ENCODE measurements around the gene IL4R. TPM values are rescaled to one million over a fixed set of nuclear protein-coding genes. Genes with fewer than 3 reads are reported as not detected.
A peak's percentile ranks its signal among the peaks of the same experiment; 100 is the strongest.

Gene IL4R
- total RNA-seq, 4 donors from 2014 or later, result 84.9 to 97.9 (median 89.8) TPM

- WGBS, 2 donors, result 43 to 79% methylated on average over 1 to 4 of the region's 9 CpGs
- Histone ChIP-seq H3K4me1 (peaks cover 0 to 27% (median 11%) of the 10 kb centered on the region in 3 donors), H3K36me3 (peaks cover 52 to 100% (median 90%) of the 10 kb centered on the region in 3 donors), H3K27ac (peak overlapping the region in 3 of 4 donors; percentile 64 to 69 (median 64)), H3K27me3 (no peaks in the 10 kb centered on the region), H3K9me3 (no peaks in the 10 kb centered on the region), H3K4me3 (no peak overlapping the region)
- no peak for DNase-seq
- TF ChIP-seq CTCF (IDR thresholded peaks at IDR 0.05) (no peak), POLR2A (IDR thresholded peaks at IDR 0.05) (no peak)
- intact Hi-C loops (cut with DNase I), result no loop called here
These were observed 34.3 kb downstream of the IL4R start for GRCh38 chr16:27347930-27348685.

- DNase-seq, result no peak
- WGBS, 2 donors, result 97 to 100% methylated on average over 3 of the region's 3 CpGs
- peaks cover 53 to 100% (median 89%) of the 10 kb centered on the region in 3 donors for H3K36me3 ChIP-seq
- intact Hi-C loops (cut with DNase I), result no loop called here
- TF ChIP-seq POLR2A (IDR thresholded peaks at IDR 0.05) (no peak), CTCF (IDR thresholded peaks at IDR 0.05) (no peak)
- no peak overlapping the region for H3K4me3 ChIP-seq
- no peaks in the 10 kb centered on the region for H3K27me3 ChIP-seq
- H3K27ac ChIP-seq, result no peak overlapping the region
- no peaks in the 10 kb centered on the region for H3K9me3 ChIP-seq
- peaks cover 0 to 27% (median 11%) of the 10 kb centered on the region in 3 donors for H3K4me1 ChIP-seq
These were observed 35.5 kb downstream of the IL4R start for GRCh38 chr16:27349276-27349675.

GRCh38 chr16:27350006-27350405, 36.2 kb downstream of the IL4R start:
- no peaks in the 10 kb centered on the region for H3K27me3 ChIP-seq
- peaks cover 0 to 27% (median 11%) of the 10 kb centered on the region in 3 donors for H3K4me1 ChIP-seq
- WGBS, 2 donors, result 76% methylated on average over 3 of the region's 3 CpGs
- no peak overlapping the region for H3K4me3 ChIP-seq
- peak overlapping the region in 1 of 4 donors; percentile 2 for H3K27ac ChIP-seq
- TF ChIP-seq CTCF (IDR thresholded peaks at IDR 0.05) (no peak), POLR2A (IDR thresholded peaks at IDR 0.05) (no peak)
- no peaks in the 10 kb centered on the region for H3K9me3 ChIP-seq
- no peak for DNase-seq
- H3K36me3 ChIP-seq, result peaks cover 46 to 100% (median 89%) of the 10 kb centered on the region in 3 donors
- intact Hi-C loops (cut with DNase I), result no loop called here

- TF ChIP-seq CTCF (IDR thresholded peaks at IDR 0.05) (no peak), POLR2A (IDR thresholded peaks at IDR 0.05) (no peak)
- H3K9me3 ChIP-seq, result no peaks in the 10 kb centered on the region
- 83 to 87% methylated on average over 6 of the region's 6 CpGs for WGBS, 2 donors
- intact Hi-C loops (cut with DNase I), result no loop called here
- H3K4me3 ChIP-seq, result no peak overlapping the region
- H3K4me1 ChIP-seq, result peaks cover 0 to 12% (median 8%) of the 10 kb centered on the region in 3 donors
- H3K36me3 ChIP-seq, result peaks cover 31 to 100% (median 89%) of the 10 kb centered on the region in 3 donors
- H3K27ac ChIP-seq, result no peak overlapping the region
- no peak for DNase-seq
- H3K27me3 ChIP-seq, result no peaks in the 10 kb centered on the region
These were observed 38.2 kb downstream of the IL4R start for GRCh38 chr16:27351989-27352388.

- Histone ChIP-seq H3K27ac (no peak overlapping the region), H3K4me1 (no peaks in the 10 kb centered on the region), H3K36me3 (peaks cover 24 to 100% (median 78%) of the 10 kb centered on the region in 3 donors), H3K27me3 (no peaks in the 10 kb centered on the region), H3K4me3 (no peak overlapping the region), H3K9me3 (no peaks in the 10 kb centered on the region)
- 91 to 95% methylated on average over 4 of the region's 4 CpGs for whole genome bisulfite sequencing, 2 donors
- TF ChIP-seq POLR2A (IDR thresholded peaks at IDR 0.05) (no peak), CTCF (IDR thresholded peaks at IDR 0.05) (no peak)
- no peak for DNase-seq
- intact Hi-C loops (cut with DNase I), result no loop called here
These were observed 40.1 kb downstream of the IL4R start for GRCh38 chr16:27353853-27354252.
